Measurements from ENCODE around the gene PEX10. TPM values are rescaled to one million over a fixed set of nuclear protein-coding genes. Genes with fewer than 3 reads are reported as not detected.

Gene PEX10
- total RNA-seq, 1 experiment from 2014 or later = 24.3 TPM

DNA sequence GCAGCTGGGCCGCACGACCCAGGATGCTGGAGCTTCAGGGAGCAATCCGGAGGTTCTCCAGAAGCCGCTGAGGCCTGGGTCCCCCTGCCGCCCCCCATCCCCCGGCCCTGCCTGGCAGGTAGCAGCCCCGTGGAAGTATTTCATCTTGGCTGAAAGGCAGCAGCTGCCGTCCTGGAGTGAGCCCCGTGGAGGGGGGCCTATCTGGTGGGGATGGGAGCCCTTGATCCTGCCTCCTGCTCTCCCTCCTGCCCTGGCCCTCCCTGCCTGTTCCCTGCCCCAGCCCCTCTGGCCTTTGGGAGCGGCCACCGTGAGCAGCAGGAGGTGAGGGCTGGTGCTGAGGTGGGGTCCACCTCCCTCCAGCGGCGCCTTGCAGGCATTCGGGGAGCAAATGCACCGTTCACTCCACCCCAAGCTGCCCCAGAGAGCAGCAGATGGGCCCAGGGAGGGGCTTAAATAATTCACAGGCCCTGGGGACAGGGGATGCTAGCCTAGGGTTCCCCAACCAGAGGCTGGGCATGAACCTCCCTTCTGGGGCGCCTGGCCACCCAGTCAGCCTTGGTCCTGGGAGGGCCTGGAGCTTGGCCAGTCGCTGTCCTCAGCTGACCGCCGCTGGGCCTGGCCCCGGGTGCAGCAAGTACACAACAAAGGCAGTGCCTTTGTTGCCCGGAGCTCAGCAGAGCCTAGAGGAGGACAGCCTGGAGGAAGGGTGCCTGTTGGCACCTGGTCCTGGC is 40.0 kb upstream of the PEX10 start:
- no peaks in the 10 kb centered on the region for H3K9me3 ChIP-seq (ENCODE audit: insufficient read depth, low read depth)
- intact Hi-C loops (cut with micrococcal nuclease; ENCODE audit: unreplicated experiment) = no loop called here
- no peaks in the 10 kb centered on the region for H3K36me3 ChIP-seq (ENCODE audit: low read depth)
- no peaks in the 10 kb centered on the region; the same call in 1 of the 2 replicates for H3F3A ChIP-seq (ENCODE audit: insufficient read depth, low read depth)
- DNase-seq = no peak
- no peaks in the 10 kb centered on the region for H3K27me3 ChIP-seq (ENCODE audit: insufficient read depth, low read depth)
- peak overlapping the region; percentile 59 for H3K4me2 ChIP-seq
- no peaks in the 10 kb centered on the region for H3K9me2 ChIP-seq (ENCODE audit: insufficient read depth)
- TF ChIP-seq CTCF (conservative IDR thresholded peaks at IDR 0.05) (no peak), EZH2 (IDR thresholded peaks at IDR 0.05; ENCODE audit: low read depth) (no peak)
- CTCF ChIA-PET = no interaction called here
- no peaks in the 10 kb centered on the region for H4K20me1 ChIP-seq (ENCODE audit: insufficient read depth)
- no TSS peak for BruUV-seq (replicated peaks)
- H2AFZ ChIP-seq = no peak overlapping the region
- H3K79me2 ChIP-seq (ENCODE audit: low read depth) = no peaks in the 10 kb centered on the region
- POLR2A ChIA-PET (ENCODE audit: unreplicated experiment) = no interaction called here
- no peak overlapping the region for H3K27ac ChIP-seq
- no peak overlapping the region; the same call in 1 of the 2 replicates for H3K4me3 ChIP-seq
- H3K4me1 ChIP-seq (replicated peaks; ENCODE audit: insufficient read depth) = peaks cover 27% of the 10 kb centered on the region

DNA sequence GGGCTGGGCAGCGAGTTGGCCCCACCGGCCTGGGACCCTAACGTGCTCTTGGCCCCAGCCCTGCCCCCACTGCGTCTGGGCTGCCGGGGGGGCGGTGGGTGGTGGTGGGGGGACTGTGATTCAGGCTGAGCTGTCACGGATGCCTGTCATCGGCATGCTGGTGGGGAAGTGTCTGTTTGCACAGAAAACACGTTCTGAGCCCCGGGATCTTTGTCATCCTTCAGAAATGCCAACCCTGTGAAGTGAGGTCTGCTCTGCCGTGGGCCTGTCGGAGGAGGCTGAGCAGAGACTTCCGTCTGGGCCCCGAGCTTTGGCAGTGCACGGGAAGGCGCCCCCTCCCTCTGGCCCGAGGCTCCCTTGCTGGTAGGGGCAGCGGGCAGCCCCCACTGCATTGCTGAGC is 39.4 kb upstream of the PEX10 start:
- no peaks in the 10 kb centered on the region for H3K79me2 ChIP-seq (ENCODE audit: low read depth)
- no peaks in the 10 kb centered on the region; the same call in 1 of the 2 replicates for H3F3A ChIP-seq (ENCODE audit: insufficient read depth, low read depth)
- no peaks in the 10 kb centered on the region for H3K36me3 ChIP-seq (ENCODE audit: low read depth)
- peak; percentile 56 to 73 for DNase-seq
- H3K4me1 ChIP-seq (replicated peaks; ENCODE audit: insufficient read depth) = peaks cover 27% of the 10 kb centered on the region
- no peaks in the 10 kb centered on the region for H3K9me2 ChIP-seq (ENCODE audit: insufficient read depth)
- H3K4me2 ChIP-seq = peak overlapping the region; percentile 59
- no peaks in the 10 kb centered on the region for H3K27me3 ChIP-seq (ENCODE audit: insufficient read depth, low read depth)
- H3K4me3 ChIP-seq = no peak overlapping the region; the same call in 1 of the 2 replicates
- ChIA-PET CTCF (no interaction called here), POLR2A (ENCODE audit: unreplicated experiment) (no interaction called here)
- TF ChIP-seq EZH2 (IDR thresholded peaks at IDR 0.05; ENCODE audit: low read depth) (no peak), CTCF (conservative IDR thresholded peaks at IDR 0.05) (no peak)
- no peak overlapping the region for H3K27ac ChIP-seq
- H2AFZ ChIP-seq = no peak overlapping the region
- BruUV-seq (replicated peaks) = no TSS peak
- intact Hi-C loops (cut with micrococcal nuclease; ENCODE audit: unreplicated experiment) = no loop called here
- H3K9me3 ChIP-seq (ENCODE audit: insufficient read depth, low read depth) = no peaks in the 10 kb centered on the region
- no peaks in the 10 kb centered on the region for H4K20me1 ChIP-seq (ENCODE audit: insufficient read depth)

DNA sequence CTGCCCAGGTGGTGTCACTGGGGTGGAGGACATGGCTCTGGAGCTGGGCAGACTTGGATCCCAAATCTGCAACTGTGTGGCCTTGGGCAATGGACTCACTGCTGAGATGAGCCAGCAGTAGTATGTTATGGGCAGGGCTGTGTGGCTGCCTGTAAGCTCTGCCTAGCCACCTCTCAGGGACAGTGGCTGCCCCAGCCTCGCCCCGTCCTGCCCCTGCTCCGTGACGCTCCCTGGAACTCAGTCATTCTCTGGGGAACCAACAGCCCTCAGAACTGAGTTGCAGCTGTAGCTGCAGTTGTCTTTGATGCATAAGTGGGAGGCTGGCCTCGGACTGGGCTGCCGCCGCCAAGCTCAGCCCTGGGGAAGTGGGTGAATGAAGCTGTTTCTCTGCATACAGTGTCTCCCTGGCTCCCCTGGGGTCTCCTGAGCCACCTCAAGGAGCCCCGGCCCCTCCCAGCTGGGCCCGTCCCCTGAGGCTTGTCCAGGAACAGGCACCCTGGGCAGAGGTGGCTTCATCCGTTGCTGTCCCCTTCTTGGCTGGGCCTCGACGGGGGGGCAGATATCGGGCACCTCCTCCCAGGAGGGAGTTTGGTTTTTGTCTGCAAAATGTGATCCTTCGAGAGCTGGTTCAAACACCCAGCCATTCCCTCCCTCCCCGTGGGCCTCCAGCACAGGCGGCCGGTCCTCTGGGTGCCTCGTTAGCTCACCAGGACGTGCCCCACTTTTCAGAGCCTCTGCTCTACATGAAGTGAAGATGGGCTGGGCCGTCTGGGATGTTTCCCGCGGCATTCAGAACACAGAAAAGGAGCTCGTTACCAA is 37.5 kb upstream of the PEX10 start:
- H3K9me2 ChIP-seq (ENCODE audit: insufficient read depth) = no peaks in the 10 kb centered on the region
- no peaks in the 10 kb centered on the region; the same call in 1 of the 2 replicates for H3F3A ChIP-seq (ENCODE audit: insufficient read depth, low read depth)
- no peaks in the 10 kb centered on the region for H3K9me3 ChIP-seq (ENCODE audit: insufficient read depth, low read depth)
- H3K27ac ChIP-seq = no peak overlapping the region
- peaks cover 4% of the 10 kb centered on the region; the same call in 1 of the 2 replicates for H3K27me3 ChIP-seq (ENCODE audit: insufficient read depth, low read depth)
- intact Hi-C loops (cut with micrococcal nuclease; ENCODE audit: unreplicated experiment) = no loop called here
- no TSS peak for BruUV-seq (replicated peaks)
- no peak overlapping the region for H2AFZ ChIP-seq
- DNase-seq = no peak
- H3K4me2 ChIP-seq = no peak overlapping the region
- H4K20me1 ChIP-seq (ENCODE audit: insufficient read depth) = no peaks in the 10 kb centered on the region
- peaks cover 27% of the 10 kb centered on the region for H3K4me1 ChIP-seq (replicated peaks; ENCODE audit: insufficient read depth)
- ChIA-PET POLR2A (ENCODE audit: unreplicated experiment) (interaction anchor here (0.5 kb wide), 1 partner anchor 148 kb away, joined by 6 read pairs; no protein-coding TSS in a partner anchor), CTCF (no interaction called here)
- no peak for TF ChIP-seq EZH2 (IDR thresholded peaks at IDR 0.05; ENCODE audit: low read depth)
- TF ChIP-seq CTCF (conservative IDR thresholded peaks at IDR 0.05) = no peak
- no peaks in the 10 kb centered on the region for H3K79me2 ChIP-seq (ENCODE audit: low read depth)
- no peak overlapping the region for H3K4me3 ChIP-seq
- H3K36me3 ChIP-seq (ENCODE audit: low read depth) = no peaks in the 10 kb centered on the region

Data from PC-9 (cell line).